ENCODE data around the gene TMEM203.
"Not testable (repeated sequence)": the region's sequence is repeated elsewhere in the genome, so short reads cannot be mapped to it uniquely, and the experiment has no call there.

The TMEM203 gene
- 20.5 reads per million, percentile 47 among the genes with 10 or more reads in this experiment for total RNA-seq

- DNase-seq = peak; percentile 97
Measured at GRCh38 chr9:137205126-137206069, at the start of gene TMEM203, which contains the start of gene NDOR1. TMEM203 (minus strand) TSS chr9:137205648; CDS start chr9:137205414, 234 bp downstream. NDOR1 (plus strand) TSS chr9:137205700; CDS start chr9:137205778, 78 bp downstream.

GRCh38 chr9:137254624-137255447, 49.4 kb upstream of the TMEM203 start, which contains the start of gene NELFB:
NELFB (plus strand) TSS chr9:137255327.
- DNase-seq = peak; percentile 95

GRCh38 chr9:137253717-137254623, 48.5 kb upstream of the TMEM203 start:
- DNase-seq = no peak

- no peak for DNase-seq
Measured at GRCh38 chr9:137252555-137253506, 47.4 kb upstream of the TMEM203 start.

GRCh38 chr9:137251490-137252268, 46.2 kb upstream of the TMEM203 start:
- no peak for DNase-seq

- DNase-seq = no peak
Measured at GRCh38 chr9:137251194-137251461, 45.7 kb upstream of the TMEM203 start, which contains the start of gene STPG3. STPG3 (plus strand) TSS chr9:137251286; CDS start chr9:137251287, 1 bp downstream.

GRCh38 chr9:137250329-137251193, 45.1 kb upstream of the TMEM203 start:
- DNase-seq = no peak

- no peak for DNase-seq
Measured at GRCh38 chr9:137247916-137248175, 42.4 kb upstream of the TMEM203 start.

- no peak for DNase-seq
Measured at GRCh38 chr9:137247135-137247915, 41.9 kb upstream of the TMEM203 start.

GRCh38 chr9:137245450-137246421, 40.3 kb upstream of the TMEM203 start:
- no peak for DNase-seq

- no peak for DNase-seq
Measured at GRCh38 chr9:137244486-137245449, 39.3 kb upstream of the TMEM203 start.

GRCh38 chr9:137243626-137244485, 38.4 kb upstream of the TMEM203 start:
- DNase-seq = no peak

- not testable (repeated sequence) for DNase-seq
Measured at GRCh38 chr9:137243266-137243625, 37.8 kb upstream of the TMEM203 start.

- DNase-seq = no peak
Measured at GRCh38 chr9:137242269-137243203, 37.1 kb upstream of the TMEM203 start.
